Measurements from ENCODE around the gene ZDHHC21. TPM values are rescaled to one million over a fixed set of nuclear protein-coding genes. Genes with fewer than 3 reads are reported as not detected.

Gene ZDHHC21
- total and polyA plus RNA-seq, 2 experiments from 2014 or later: 4.0 to 13.5 TPM

GRCh38 chr9:14574173-14574572, 119.1 kb downstream of the ZDHHC21 start:
- H3K27ac ChIP-seq (ENCODE audit: low read depth): no peak overlapping the region
- no peaks in the 10 kb centered on the region for H3K79me2 ChIP-seq (replicated peaks; ENCODE audit: insufficient read depth)
- no peaks in the 10 kb centered on the region for H4K20me1 ChIP-seq (replicated peaks; ENCODE audit: insufficient read depth)
- no peak overlapping the region for H3K27ac Mint-ChIP-seq
- no peak for TF ChIP-seq CREB1 (CRISPR knock-in tag; IDR thresholded peaks at IDR 0.05; ENCODE audit: low read depth)
- TF ChIP-seq STAT1 (IDR thresholded peaks at IDR 0.05; ENCODE audit: unreplicated experiment): no peak
- TF ChIP-seq, protein P1, sequence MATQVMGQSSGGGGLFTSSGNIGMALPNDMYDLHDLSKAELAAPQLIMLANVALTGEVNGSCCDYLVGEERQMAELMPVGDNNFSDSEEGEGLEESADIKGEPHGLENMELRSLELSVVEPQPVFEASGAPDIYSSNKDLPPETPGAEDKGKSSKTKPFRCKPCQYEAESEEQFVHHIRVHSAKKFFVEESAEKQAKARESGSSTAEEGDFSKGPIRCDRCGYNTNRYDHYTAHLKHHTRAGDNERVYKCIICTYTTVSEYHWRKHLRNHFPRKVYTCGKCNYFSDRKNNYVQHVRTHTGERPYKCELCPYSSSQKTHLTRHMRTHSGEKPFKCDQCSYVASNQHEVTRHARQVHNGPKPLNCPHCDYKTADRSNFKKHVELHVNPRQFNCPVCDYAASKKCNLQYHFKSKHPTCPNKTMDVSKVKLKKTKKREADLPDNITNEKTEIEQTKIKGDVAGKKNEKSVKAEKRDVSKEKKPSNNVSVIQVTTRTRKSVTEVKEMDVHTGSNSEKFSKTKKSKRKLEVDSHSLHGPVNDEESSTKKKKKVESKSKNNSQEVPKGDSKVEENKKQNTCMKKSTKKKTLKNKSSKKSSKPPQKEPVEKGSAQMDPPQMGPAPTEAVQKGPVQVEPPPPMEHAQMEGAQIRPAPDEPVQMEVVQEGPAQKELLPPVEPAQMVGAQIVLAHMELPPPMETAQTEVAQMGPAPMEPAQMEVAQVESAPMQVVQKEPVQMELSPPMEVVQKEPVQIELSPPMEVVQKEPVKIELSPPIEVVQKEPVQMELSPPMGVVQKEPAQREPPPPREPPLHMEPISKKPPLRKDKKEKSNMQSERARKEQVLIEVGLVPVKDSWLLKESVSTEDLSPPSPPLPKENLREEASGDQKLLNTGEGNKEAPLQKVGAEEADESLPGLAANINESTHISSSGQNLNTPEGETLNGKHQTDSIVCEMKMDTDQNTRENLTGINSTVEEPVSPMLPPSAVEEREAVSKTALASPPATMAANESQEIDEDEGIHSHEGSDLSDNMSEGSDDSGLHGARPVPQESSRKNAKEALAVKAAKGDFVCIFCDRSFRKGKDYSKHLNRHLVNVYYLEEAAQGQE (IDR thresholded peaks at IDR 0.05; ENCODE audit: unreplicated experiment): no peak
- TF ChIP-seq JUNB (IDR thresholded peaks at IDR 0.05; ENCODE audit: unreplicated experiment): no peak
- no peak for TF ChIP-seq NANOG (IDR thresholded peaks at IDR 0.05; ENCODE audit: borderline replicate concordance)
- TF ChIP-seq ZNF331 (CRISPR knock-in tag; IDR thresholded peaks at IDR 0.05; ENCODE audit: low read depth): no peak
- no peak for ATAC-seq
- no peaks in the 10 kb centered on the region for H3K36me3 Mint-ChIP-seq (ENCODE audit: low read depth)
- H2AFZ ChIP-seq: no peak overlapping the region
- H3K9me3 Mint-ChIP-seq: peaks cover 2% of the 10 kb centered on the region; the same call in 1 of the 3 replicates
- no peaks in the 10 kb centered on the region for H3K36me3 ChIP-seq (ENCODE audit: insufficient read depth)
- no peaks in the 10 kb centered on the region for H3K27me3 Mint-ChIP-seq (ENCODE audit: insufficient read depth, low read depth, poor library complexity)
- no peak overlapping the region for H3K4me3 Mint-ChIP-seq
- no peak overlapping the region for H3K4me3 ChIP-seq
- H3F3A ChIP-seq (replicated peaks; ENCODE audit: low read depth): no peaks in the 10 kb centered on the region
- no peak for DNase-seq (ENCODE audit: low spot score)
- no peaks in the 10 kb centered on the region for H3K4me1 ChIP-seq (ENCODE audit: insufficient read depth)
- H3K4me1 Mint-ChIP-seq: peaks cover 4% of the 10 kb centered on the region; the same call in 1 of the 3 replicates
- H3K9me2 ChIP-seq (ENCODE audit: insufficient read depth): no peaks in the 10 kb centered on the region
- no peaks in the 10 kb centered on the region for H3K27me3 ChIP-seq (ENCODE audit: insufficient read depth)
- no peak overlapping the region for H3K4me2 ChIP-seq

GRCh38 chr9:14573319-14573718, 119.9 kb downstream of the ZDHHC21 start:
- H3K36me3 ChIP-seq (ENCODE audit: insufficient read depth): no peaks in the 10 kb centered on the region
- H3K9me3 Mint-ChIP-seq: peaks cover 2% of the 10 kb centered on the region; the same call in 1 of the 3 replicates
- H3K27ac ChIP-seq (ENCODE audit: low read depth): no peak overlapping the region
- no peak overlapping the region for H2AFZ ChIP-seq
- no peak overlapping the region for H3K4me3 ChIP-seq
- H3K36me3 Mint-ChIP-seq (ENCODE audit: low read depth): no peaks in the 10 kb centered on the region
- no peak for DNase-seq (ENCODE audit: low spot score)
- no peaks in the 10 kb centered on the region for H3K27me3 ChIP-seq (ENCODE audit: insufficient read depth)
- 0 out of 2 replicates have a peak, but pooled peaks cover 5% of the 10 kb centered on the region for H3K4me1 ChIP-seq (ENCODE audit: insufficient read depth)
- no peak for ATAC-seq
- peaks cover 4% of the 10 kb centered on the region; the same call in 2 of the 3 replicates for H3K4me1 Mint-ChIP-seq
- no peaks in the 10 kb centered on the region for H3F3A ChIP-seq (replicated peaks; ENCODE audit: low read depth)
- H4K20me1 ChIP-seq (replicated peaks; ENCODE audit: insufficient read depth): no peaks in the 10 kb centered on the region
- H3K27ac Mint-ChIP-seq: no peak overlapping the region
- H3K4me2 ChIP-seq: no peak overlapping the region
- no peaks in the 10 kb centered on the region for H3K79me2 ChIP-seq (replicated peaks; ENCODE audit: insufficient read depth)
- H3K4me3 Mint-ChIP-seq: no peak overlapping the region
- no peaks in the 10 kb centered on the region for H3K9me2 ChIP-seq (ENCODE audit: insufficient read depth)
- H3K27me3 Mint-ChIP-seq (ENCODE audit: insufficient read depth, low read depth, poor library complexity): no peaks in the 10 kb centered on the region
- TF ChIP-seq, protein P2, sequence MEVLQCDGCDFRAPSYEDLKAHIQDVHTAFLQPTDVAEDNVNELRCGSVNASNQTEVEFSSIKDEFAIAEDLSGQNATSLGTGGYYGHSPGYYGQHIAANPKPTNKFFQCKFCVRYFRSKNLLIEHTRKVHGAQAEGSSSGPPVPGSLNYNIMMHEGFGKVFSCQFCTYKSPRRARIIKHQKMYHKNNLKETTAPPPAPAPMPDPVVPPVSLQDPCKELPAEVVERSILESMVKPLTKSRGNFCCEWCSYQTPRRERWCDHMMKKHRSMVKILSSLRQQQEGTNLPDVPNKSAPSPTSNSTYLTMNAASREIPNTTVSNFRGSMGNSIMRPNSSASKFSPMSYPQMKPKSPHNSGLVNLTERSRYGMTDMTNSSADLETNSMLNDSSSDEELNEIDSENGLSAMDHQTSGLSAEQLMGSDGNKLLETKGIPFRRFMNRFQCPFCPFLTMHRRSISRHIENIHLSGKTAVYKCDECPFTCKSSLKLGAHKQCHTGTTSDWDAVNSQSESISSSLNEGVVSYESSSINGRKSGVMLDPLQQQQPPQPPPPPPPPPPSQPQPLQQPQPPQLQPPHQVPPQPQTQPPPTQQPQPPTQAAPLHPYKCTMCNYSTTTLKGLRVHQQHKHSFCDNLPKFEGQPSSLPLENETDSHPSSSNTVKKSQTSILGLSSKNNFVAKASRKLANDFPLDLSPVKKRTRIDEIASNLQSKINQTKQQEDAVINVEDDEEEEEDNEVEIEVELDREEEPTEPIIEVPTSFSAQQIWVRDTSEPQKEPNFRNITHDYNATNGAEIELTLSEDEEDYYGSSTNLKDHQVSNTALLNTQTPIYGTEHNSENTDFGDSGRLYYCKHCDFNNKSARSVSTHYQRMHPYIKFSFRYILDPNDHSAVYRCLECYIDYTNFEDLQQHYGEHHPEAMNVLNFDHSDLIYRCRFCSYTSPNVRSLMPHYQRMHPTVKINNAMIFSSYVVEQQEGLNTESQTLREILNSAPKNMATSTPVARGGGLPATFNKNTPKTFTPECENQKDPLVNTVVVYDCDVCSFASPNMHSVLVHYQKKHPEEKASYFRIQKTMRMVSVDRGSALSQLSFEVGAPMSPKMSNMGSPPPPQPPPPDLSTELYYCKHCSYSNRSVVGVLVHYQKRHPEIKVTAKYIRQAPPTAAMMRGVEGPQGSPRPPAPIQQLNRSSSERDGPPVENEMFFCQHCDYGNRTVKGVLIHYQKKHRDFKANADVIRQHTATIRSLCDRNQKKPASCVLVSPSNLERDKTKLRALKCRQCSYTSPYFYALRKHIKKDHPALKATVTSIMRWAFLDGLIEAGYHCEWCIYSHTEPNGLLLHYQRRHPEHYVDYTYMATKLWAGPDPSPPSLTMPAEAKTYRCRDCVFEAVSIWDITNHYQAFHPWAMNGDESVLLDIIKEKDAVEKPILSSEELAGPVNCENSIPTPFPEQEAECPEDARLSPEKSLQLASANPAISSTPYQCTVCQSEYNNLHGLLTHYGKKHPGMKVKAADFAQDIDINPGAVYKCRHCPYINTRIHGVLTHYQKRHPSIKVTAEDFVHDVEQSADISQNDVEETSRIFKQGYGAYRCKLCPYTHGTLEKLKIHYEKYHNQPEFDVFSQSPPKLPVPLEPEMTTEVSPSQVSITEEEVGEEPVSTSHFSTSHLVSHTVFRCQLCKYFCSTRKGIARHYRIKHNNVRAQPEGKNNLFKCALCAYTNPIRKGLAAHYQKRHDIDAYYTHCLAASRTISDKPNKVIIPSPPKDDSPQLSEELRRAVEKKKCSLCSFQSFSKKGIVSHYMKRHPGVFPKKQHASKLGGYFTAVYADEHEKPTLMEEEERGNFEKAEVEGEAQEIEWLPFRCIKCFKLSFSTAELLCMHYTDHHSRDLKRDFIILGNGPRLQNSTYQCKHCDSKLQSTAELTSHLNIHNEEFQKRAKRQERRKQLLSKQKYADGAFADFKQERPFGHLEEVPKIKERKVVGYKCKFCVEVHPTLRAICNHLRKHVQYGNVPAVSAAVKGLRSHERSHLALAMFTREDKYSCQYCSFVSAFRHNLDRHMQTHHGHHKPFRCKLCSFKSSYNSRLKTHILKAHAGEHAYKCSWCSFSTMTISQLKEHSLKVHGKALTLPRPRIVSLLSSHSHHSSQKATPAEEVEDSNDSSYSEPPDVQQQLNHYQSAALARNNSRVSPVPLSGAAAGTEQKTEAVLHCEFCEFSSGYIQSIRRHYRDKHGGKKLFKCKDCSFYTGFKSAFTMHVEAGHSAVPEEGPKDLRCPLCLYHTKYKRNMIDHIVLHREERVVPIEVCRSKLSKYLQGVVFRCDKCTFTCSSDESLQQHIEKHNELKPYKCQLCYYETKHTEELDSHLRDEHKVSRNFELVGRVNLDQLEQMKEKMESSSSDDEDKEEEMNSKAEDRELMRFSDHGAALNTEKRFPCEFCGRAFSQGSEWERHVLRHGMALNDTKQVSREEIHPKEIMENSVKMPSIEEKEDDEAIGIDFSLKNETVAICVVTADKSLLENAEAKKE (CRISPR knock-in tag; IDR thresholded peaks at IDR 0.05): no peak
- TF ChIP-seq, protein P1 (IDR thresholded peaks at IDR 0.05; ENCODE audit: unreplicated experiment): no peak
- no peak for TF ChIP-seq NANOG (IDR thresholded peaks at IDR 0.05; ENCODE audit: borderline replicate concordance)
